Neural progenitor cell (in vitro differentiated cells): ENCODE data around the gene LEFTY1. TPM values are rescaled to one million over a fixed set of nuclear protein-coding genes. Genes with fewer than 3 reads are reported as not detected.
"Not testable (repeated sequence)": the region's sequence is repeated elsewhere in the genome, so short reads cannot be mapped to it uniquely, and the experiment has no call there.

Experiments used
- DNase-seq: peaks from one replicate; pipeline ENCODE4 v3.0.0-alpha.2; 2016; ENCODE audit warnings: low spot score
- H2AFZ ChIP-seq: fragments of 200-600 bp; sonication (generic); replicated peaks from 2 replicates; pipeline ENCODE4 v1.6.1; 2016; ENCODE audit warnings: antibody characterized with exemption
- H3F3A ChIP-seq: fragments of 200-600 bp; sonication (generic); 2 replicates; pipeline ENCODE4 v1.6.1; 2016; ENCODE audit warnings: antibody characterized with exemption, low read depth
- H3K27ac ChIP-seq: fragments of 200-600 bp; sonication (generic); 2 replicates; pipeline ENCODE4 v1.5.1; 2016; ENCODE audit warnings: mild to moderate bottlenecking
- H3K27me3 ChIP-seq: fragments of 200-600 bp; sonication (generic); 2 replicates; pipeline ENCODE4 v1.6.1; 2016; ENCODE audit warnings: mild to moderate bottlenecking, moderate library complexity
- H3K36me3 ChIP-seq: fragments of 200-600 bp; sonication (generic); 2 replicates; pipeline ENCODE4 v1.5.1; 2016
- H3K4me1 ChIP-seq: fragments of 200-600 bp; sonication (generic); 2 replicates; pipeline ENCODE4 v1.6.1; 2016; ENCODE audit warnings: mixed run types
- H3K4me2 ChIP-seq: fragments of 200-600 bp; sonication (generic); 2 replicates; pipeline ENCODE4 v1.6.1; 2016
- H3K4me3 ChIP-seq: fragments of 200-600 bp; sonication (generic); 2 replicates; pipeline ENCODE4 v1.5.1; 2016
- H3K79me2 ChIP-seq: fragments of 200-600 bp; sonication (generic); 2 replicates; pipeline ENCODE4 v1.6.1; 2016; ENCODE audit warnings: low read depth
- H3K9ac ChIP-seq: fragments of 200-600 bp; sonication (generic); 2 replicates; pipeline ENCODE4 v1.6.1; 2016
- H3K9me3 ChIP-seq: fragments of 200-600 bp; sonication (generic); 2 replicates; pipeline ENCODE4 v1.5.1; 2016; ENCODE audit warnings: low read depth
- H4K20me1 ChIP-seq: fragments of 200-600 bp; sonication (generic); 2 replicates; pipeline ENCODE4 v1.6.1; 2016; ENCODE audit warnings: low read depth
- H3K27ac Mint-ChIP-seq: 3 replicates; pipeline ENCODE4 v1.8.0; 2021; ENCODE audit warnings: mixed read lengths
- H3K27me3 Mint-ChIP-seq: 2 replicates; pipeline ENCODE4 v1.8.0; 2022; ENCODE audit warnings: low read depth, mild to moderate bottlenecking, inconsistent platforms, moderate library complexity, mixed read lengths; ENCODE audit not compliant: insufficient read depth
- H3K36me3 Mint-ChIP-seq: 3 replicates; pipeline ENCODE4 v1.8.0; 2021; ENCODE audit warnings: mixed read lengths
- H3K4me1 Mint-ChIP-seq: 3 replicates; pipeline ENCODE4 v1.8.0; 2021; ENCODE audit warnings: mixed read lengths
- H3K4me3 Mint-ChIP-seq: 3 replicates; pipeline ENCODE4 v1.8.0; 2021; ENCODE audit warnings: mild to moderate bottlenecking, moderate library complexity, mixed read lengths
- H3K9me3 Mint-ChIP-seq: 3 replicates; pipeline ENCODE4 v1.8.0; 2020; ENCODE audit warnings: mixed read lengths
- EZH2 ChIP-seq: fragments of 200-600 bp; sonication (generic); IDR thresholded peaks from 2 replicates; pipeline ENCODE4 v1.6.1; 2017; ENCODE audit warnings: antibody characterized with exemption, mild to moderate bottlenecking, moderate library complexity
- EZH2phosphoT487 ChIP-seq: fragments of 200-600 bp; sonication (generic); IDR thresholded peaks from 2 replicates; pipeline ENCODE4 v1.6.1; 2017; ENCODE audit warnings: antibody characterized with exemption
- total RNA-seq: library from RNA; depleted of rRNA; stranded (reverse); fragments of >200 nt; gene quantifications from 2 replicates; pipeline ENCODE4 v1.2.3, GENCODE V29; 2015; ENCODE audit warnings: low replicate concordance
- TF ChIP-seq, protein P1 (sequence below): fragments of 200-600 bp; sonication (generic); IDR thresholded peaks from 2 replicates; pipeline ENCODE4 v1.5.1; 2017; ENCODE audit warnings: antibody characterized with exemption, mild to moderate bottlenecking

LEFTY1 gene
- total RNA-seq, 1 donor from 2014 or later: not detected

DNA sequence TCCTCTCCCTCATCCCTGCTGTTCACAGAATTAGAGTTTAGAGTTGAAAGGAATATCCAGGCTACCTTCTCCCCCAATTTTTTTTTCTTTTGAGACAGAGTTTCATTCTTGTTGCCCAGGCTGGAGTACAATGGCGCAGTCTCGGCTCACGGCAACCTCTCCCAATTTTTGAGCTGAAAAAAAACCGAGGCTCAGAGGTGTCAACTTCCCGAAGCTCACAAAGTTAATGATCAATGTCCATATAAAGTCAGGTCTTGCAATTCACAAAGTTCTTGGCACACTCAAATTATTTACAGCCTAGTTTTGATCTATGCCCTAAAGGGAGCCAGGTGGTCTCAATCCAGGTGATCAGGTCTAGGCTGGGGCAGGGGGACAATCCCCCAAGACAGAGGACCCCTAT, 797 bp upstream of the LEFTY1 start:
- peaks cover 8% of the 10 kb centered on the region for H3K27me3 Mint-ChIP-seq
- H3K79me2 ChIP-seq: no peaks in the 10 kb centered on the region
- peaks cover 11% of the 10 kb centered on the region for H3F3A ChIP-seq
- H4K20me1 ChIP-seq: no peaks in the 10 kb centered on the region
- H3K27ac ChIP-seq: no peak overlapping the region
- H3K36me3 ChIP-seq: no peaks in the 10 kb centered on the region
- H2AFZ ChIP-seq: no peak overlapping the region
- H3K9ac ChIP-seq: no peak overlapping the region
- no peak overlapping the region for H3K4me2 ChIP-seq
- no peaks in the 10 kb centered on the region for H3K9me3 ChIP-seq
- peaks cover 13% of the 10 kb centered on the region for H3K4me1 Mint-ChIP-seq
- H3K4me1 ChIP-seq: no peaks in the 10 kb centered on the region
- DNase-seq: no peak
- peaks cover 54% of the 10 kb centered on the region for H3K27me3 ChIP-seq
- H3K27ac Mint-ChIP-seq: no peak overlapping the region
- TF ChIP-seq EZH2: no peak
- TF ChIP-seq EZH2phosphoT487: no peak
- TF ChIP-seq, protein P1, sequence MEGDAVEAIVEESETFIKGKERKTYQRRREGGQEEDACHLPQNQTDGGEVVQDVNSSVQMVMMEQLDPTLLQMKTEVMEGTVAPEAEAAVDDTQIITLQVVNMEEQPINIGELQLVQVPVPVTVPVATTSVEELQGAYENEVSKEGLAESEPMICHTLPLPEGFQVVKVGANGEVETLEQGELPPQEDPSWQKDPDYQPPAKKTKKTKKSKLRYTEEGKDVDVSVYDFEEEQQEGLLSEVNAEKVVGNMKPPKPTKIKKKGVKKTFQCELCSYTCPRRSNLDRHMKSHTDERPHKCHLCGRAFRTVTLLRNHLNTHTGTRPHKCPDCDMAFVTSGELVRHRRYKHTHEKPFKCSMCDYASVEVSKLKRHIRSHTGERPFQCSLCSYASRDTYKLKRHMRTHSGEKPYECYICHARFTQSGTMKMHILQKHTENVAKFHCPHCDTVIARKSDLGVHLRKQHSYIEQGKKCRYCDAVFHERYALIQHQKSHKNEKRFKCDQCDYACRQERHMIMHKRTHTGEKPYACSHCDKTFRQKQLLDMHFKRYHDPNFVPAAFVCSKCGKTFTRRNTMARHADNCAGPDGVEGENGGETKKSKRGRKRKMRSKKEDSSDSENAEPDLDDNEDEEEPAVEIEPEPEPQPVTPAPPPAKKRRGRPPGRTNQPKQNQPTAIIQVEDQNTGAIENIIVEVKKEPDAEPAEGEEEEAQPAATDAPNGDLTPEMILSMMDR: no peak
- H3K4me3 Mint-ChIP-seq: no peak overlapping the region
- H3K4me3 ChIP-seq: no peak overlapping the region
- H3K9me3 Mint-ChIP-seq: no peaks in the 10 kb centered on the region
- H3K36me3 Mint-ChIP-seq: no peaks in the 10 kb centered on the region

DNA sequence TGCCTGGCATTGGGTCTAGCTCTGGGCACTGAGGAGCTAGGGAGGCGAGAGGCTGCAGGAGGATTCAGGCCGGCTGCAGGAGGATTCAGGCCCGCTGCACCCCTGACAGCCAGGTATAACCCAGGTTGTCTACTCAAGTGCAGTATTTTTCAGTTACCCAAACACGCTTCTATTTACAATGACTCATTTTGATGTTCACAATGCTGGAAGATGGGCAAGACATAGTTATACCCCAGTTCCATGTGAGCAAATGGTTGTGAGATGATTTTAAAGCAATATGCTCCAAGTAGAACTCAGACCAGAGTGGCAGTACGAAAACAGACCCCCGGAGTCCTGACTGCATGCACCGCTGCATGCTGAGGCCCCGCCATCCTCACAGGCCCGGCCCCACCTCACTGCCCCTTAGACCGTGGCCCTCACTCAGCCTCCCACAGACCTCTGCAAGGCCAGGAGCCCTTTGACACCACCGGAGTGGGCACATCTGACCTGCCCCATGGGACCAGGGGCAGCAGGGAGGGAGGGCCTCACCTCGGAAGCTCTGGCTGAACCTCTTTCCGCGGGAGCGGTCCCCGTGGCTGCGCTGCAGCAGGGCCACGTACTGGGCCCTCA, 553 bp downstream of the LEFTY1 start:
- H3K4me3 Mint-ChIP-seq: no peak overlapping the region
- Histone ChIP-seq H3F3A (peaks cover 14% of the 10 kb centered on the region), H3K4me2 (no peak overlapping the region), H4K20me1 (no peaks in the 10 kb centered on the region), H3K9me3 (no peaks in the 10 kb centered on the region), H3K4me3 (no peak overlapping the region), H2AFZ (no peak overlapping the region), H3K9ac (no peak overlapping the region), H3K79me2 (no peaks in the 10 kb centered on the region), H3K27me3 (peaks cover 67% of the 10 kb centered on the region), H3K4me1 (no peaks in the 10 kb centered on the region), H3K36me3 (no peaks in the 10 kb centered on the region), H3K27ac (no peak overlapping the region)
- no peak overlapping the region for H3K27ac Mint-ChIP-seq
- H3K27me3 Mint-ChIP-seq: peaks cover 9% of the 10 kb centered on the region
- TF ChIP-seq EZH2phosphoT487 (no peak), EZH2 (no peak)
- TF ChIP-seq, protein P1: no peak
- H3K36me3 Mint-ChIP-seq: no peaks in the 10 kb centered on the region
- DNase-seq: no peak
- H3K9me3 Mint-ChIP-seq: no peaks in the 10 kb centered on the region
- H3K4me1 Mint-ChIP-seq: peaks cover 13% of the 10 kb centered on the region

DNA sequence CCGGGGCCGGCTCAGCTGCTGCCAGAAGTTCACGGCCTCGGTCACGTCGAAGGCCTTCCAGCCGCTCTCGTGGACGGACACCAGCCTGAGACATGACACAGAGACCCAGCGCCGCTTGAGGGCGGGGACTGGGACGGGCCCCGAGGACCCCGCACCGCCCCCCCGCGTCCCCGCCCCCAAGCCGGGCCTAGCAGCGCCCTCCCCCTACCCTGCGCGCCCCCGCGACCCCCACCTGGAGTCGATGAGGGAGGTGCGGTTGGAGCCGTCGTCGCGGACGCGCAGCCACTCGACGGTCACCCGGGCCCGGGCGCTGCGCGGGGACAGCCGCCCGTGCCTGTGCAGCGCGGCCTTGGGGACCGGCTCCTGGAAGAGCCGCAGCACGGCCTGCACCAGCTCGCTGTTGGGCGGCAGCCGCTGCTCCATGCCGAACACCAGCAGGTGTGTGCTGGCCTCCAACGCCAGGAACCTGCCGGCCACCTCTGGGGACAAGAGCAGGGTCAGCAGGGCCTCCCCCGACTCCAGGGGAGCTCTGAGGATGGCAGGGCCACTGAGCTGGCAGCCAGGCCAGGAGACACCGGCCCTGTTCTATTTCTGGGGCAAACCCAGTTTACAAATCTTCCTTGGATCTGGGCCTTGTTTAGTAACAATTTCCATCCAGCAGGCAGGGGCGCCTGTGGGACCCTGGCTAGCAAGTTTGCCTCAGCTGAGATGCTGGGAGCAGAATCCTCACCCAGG, 1.2 kb downstream of the LEFTY1 start:
- not testable (repeated sequence) for H4K20me1 ChIP-seq, H3K27ac Mint-ChIP-seq, H3K27ac ChIP-seq, H3K36me3 Mint-ChIP-seq, H3K4me1 ChIP-seq, H3K9me3 Mint-ChIP-seq, H3K9me3 ChIP-seq, H3K4me3 Mint-ChIP-seq, H3K9ac ChIP-seq, H3K36me3 ChIP-seq, H3K79me2 ChIP-seq
- Mint-ChIP-seq H3K27me3 (peaks cover 13% of the 10 kb centered on the region), H3K4me1 (peaks cover 16% of the 10 kb centered on the region)
- Histone ChIP-seq H3K27me3 (peaks cover 74% of the 10 kb centered on the region), H3F3A (peaks cover 18% of the 10 kb centered on the region), H3K4me2 (peak overlapping the region; percentile 69), H3K4me3 (peak overlapping the region; percentile 25), H2AFZ (peak overlapping the region; percentile 34)
- peak; percentile 53 for DNase-seq
- peak; percentile 44 for TF ChIP-seq EZH2phosphoT487
- peak; percentile 21 for TF ChIP-seq EZH2

DNA sequence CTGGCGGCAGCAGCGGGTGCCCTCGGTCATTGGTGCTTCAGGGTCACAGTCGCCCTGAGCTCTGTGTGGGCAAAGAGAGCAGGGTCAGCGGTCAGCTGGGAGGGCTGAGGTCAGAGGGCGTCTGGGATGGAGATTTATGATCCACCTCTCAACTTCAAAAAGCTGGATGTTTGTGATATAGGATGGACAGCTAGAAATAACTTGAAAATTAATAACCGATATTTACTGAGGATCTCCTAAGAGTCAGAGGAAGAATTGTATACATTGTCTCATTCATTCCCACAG, 2.0 kb downstream of the LEFTY1 start:
- no peak overlapping the region for H3K27ac ChIP-seq
- no peak overlapping the region for H3K27ac Mint-ChIP-seq

More for the DNA sequence above, 2.0 kb downstream of the LEFTY1 start:
- DNase-seq: no peak
- H3K4me1 ChIP-seq: no peaks in the 10 kb centered on the region
- Mint-ChIP-seq H3K9me3 (no peaks in the 10 kb centered on the region), H3K4me1 (peaks cover 16% of the 10 kb centered on the region), H3K27me3 (peaks cover 13% of the 10 kb centered on the region), H3K4me3 (no peak overlapping the region), H3K36me3 (no peaks in the 10 kb centered on the region)
- H3K4me3 ChIP-seq: no peak overlapping the region
- no peak overlapping the region for H3K9ac ChIP-seq
- TF ChIP-seq EZH2 (no peak), EZH2phosphoT487 (no peak)
- H3K9me3 ChIP-seq: no peaks in the 10 kb centered on the region
- peaks cover 20% of the 10 kb centered on the region for H3F3A ChIP-seq
- no peaks in the 10 kb centered on the region for H4K20me1 ChIP-seq
- no peaks in the 10 kb centered on the region for H3K36me3 ChIP-seq
- H3K4me2 ChIP-seq: no peak overlapping the region
- no peaks in the 10 kb centered on the region for H3K79me2 ChIP-seq
- peaks cover 80% of the 10 kb centered on the region for H3K27me3 ChIP-seq
- no peak overlapping the region for H2AFZ ChIP-seq
